Middle frontal gyrus (tissue), 1 donor: ENCODE results near the gene UGCG.
"Not testable (repeated sequence)": the region's sequence is repeated elsewhere in the genome, so short reads cannot be mapped to it uniquely, and the experiment has no call there.

Experiments
- DNase-seq: peaks from one replicate; pipeline ENCODE4 v3.0.0-alpha.2; 2015; ENCODE audit warnings: low spot score; ENCODE audit errors: extremely low spot score

UGCG gene

DNA sequence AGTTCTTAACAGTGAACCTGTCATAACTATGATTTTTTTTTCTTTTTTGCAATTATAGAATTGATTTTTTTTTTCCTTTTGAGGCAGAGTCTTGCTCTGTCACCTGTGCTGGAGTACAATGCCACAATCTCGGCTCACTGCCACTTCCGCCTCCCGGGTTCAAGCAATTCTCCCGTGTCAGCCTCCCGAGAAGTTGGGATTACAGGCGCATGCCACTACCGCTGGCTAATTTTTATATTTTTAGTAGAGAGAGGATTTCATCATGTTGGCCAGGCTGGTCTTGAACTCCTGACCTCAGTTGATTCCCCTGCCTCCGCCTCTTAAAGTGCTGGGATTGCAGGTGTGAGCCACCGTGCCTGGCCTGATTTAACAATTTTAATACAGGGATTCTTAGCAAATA, 21.4 kb downstream of the UGCG start:
- no peak for DNase-seq

DNA sequence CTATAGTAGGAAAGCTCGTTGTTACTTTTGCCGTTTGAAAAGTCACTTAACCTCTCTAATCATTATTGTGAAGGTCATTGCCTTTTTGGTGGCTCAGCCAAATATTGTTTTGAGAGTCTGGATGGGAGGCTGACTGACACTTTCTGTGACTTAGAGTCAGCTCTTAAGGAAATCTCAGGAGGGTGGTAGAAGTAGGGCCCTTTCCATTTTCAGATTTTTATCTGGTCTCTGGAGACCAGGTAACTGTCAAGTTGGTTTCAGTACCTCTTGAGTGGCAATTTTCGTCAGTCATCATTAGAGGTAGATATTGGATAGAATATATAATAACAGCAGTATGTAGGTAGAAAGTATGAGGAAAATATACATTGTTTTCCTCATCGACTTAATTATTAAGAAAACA, 23.3 kb downstream of the UGCG start:
- DNase-seq = no peak

DNA sequence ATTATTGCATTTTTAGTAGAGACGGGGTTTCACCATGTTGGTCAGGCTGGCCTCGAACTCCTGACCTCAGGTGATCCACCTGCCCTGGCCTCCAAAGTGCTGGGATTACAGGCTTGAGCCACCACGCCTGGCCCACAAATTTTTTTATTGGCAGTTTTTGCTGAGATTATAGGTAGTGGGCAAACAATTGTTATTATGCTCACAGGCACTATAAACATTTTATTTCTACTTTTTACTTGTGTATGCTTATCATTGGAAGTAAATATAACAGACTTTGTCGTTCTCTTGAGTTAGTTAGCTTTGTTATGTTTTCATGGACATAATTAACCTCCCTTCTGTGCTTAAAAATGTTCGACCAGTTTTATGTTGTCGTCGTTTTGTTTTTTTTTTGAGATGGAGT, 23.9 kb downstream of the UGCG start:
- no peak for DNase-seq

- DNase-seq = no peak
Observed at GRCh38 chr9:111922324-111923013, 25.9 kb downstream of the UGCG start.

DNA sequence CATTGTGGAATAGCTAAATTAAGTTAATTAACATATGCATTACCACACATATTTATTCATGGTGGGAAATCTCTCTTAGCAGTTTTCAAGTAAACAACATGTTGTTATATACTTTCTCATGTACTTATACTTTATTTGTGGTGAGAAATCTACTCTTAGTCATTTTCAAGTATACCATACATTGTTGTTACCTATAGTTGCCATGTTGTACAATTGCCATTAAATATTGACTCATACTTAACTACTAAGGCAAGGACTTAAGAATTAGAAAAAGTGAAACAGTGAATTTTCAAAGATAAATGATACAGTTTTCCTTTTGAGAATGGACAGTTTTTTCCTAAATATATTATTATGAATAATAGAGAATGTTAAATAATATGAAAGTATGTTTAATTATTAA, 27.7 kb downstream of the UGCG start:
- DNase-seq = no peak

- DNase-seq = no peak
Observed at GRCh38 chr9:111925017-111925770, 28.6 kb downstream of the UGCG start.

GRCh38 chr9:111925784-111926183, 29.2 kb downstream of the UGCG start:
- no peak for DNase-seq

DNA sequence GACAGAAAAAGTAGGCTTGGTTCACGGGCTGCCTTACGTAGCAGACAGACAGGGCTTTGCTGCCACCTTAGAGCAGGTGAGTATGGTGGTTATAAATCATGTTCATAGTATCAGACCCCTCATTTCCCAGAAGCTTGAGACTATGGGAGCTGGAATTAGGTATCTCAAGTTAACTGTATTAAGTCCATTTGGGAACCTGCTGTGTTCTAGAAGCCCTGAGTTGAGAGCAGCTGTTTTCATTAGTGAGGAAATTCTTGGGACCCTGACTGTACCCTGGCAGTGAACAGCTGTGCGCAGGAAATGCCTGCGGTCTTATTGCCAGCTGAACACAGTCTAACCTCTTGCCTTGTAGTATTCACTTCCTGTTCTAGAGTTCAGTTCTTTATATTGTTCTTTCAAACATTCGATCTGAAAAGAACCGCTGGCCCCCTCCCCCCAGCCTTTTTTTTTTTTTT, 29.8 kb downstream of the UGCG start:
- no peak for DNase-seq

GRCh38 chr9:111928359-111928720, 31.7 kb downstream of the UGCG start:
- no peak for DNase-seq

DNA sequence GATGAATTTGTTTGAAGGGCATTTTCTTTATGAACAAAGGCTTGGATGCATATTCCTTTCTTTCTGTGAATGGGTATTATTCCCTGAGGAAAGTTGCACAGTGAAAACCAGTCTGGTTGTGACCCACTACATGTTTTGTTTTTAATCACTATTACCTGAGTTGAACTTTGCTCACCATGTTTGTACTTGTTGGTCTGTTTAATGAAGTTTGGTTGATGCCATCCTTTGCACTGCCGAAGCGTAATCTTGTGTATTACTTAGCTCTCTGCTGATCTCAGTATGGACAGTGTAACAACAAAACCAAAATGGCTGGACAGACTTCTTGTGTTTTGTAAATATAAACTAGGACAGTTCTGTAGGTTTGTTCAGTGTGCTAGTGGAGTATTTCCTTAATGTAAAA, 38.1 kb downstream of the UGCG start:
- DNase-seq = no peak

- DNase-seq = no peak
Observed at GRCh38 chr9:111936391-111936790, 39.8 kb downstream of the UGCG start.

DNA sequence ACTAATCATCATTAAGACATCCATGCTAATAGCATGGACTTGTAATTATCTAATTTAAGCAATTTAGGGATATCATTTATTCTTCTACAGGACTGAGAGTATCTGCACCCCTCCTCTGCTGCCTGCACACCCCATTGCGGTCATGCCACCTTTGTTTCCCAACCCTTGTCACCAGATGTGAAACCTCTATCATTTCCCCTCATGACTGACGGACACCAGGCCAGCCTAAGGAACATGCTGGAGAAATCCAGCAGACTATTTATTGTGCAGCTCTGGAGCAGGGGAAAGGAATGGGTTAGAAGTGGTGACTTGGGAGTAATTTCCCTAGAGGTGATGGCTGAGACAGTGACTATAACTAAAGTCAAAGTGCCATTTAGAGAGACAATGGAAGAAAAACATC, 40.7 kb downstream of the UGCG start:
- DNase-seq = no peak

DNA sequence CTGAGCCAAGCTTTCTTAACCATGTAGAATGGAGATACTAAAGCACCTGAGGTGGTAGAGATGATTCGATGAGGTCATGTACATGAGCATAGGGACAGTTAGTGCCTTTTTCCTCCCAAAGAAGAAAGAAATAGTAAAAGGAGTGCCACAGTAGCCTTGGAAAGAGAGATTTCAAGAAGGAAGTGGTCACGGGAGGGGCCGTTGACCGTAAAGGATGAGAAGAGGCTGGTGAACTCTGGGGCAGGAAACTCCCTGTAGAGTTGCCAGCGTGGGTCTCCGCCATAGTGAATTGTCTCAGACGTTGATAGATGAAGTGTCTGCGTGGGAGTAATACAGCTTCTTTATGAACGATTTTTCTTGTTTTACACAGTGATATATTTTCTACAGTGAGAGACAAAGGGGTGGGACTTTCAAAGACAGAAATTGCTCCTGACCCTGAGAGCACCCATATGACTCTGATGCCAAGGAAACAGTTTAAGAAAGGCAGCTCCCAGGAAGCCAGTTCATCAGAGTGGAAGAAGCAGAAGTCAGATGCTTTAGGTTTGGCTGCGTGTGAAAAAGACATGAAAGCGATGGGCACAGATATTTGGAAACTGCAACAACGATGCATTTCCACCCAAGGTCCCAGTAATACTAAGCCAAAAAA, 41.3 kb downstream of the UGCG start:
- no peak for DNase-seq

GRCh38 chr9:111938427-111938800, 41.8 kb downstream of the UGCG start:
- no peak for DNase-seq

DNA sequence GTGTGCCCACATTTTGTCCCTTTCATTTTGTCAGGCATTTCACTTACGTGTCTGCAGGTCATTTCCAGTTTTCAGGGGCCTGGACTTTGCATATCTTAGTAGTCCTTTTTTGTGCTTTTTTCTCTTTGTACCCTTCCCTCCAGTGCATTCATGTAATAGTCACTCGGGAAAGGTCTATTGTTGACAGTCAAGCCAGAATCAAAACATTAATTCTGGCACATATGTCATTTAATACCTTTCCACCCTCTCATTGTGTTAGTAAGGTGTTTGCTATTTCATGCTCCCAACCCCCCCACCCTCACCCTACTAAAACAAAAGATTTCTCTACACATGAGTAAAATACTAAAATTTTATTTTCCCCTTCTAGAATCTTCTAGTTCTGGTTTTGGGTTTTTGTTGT, 42.7 kb downstream of the UGCG start:
- no peak for DNase-seq

- no peak for DNase-seq
Observed at GRCh38 chr9:111940697-111941096, 44.1 kb downstream of the UGCG start.

- DNase-seq = no peak
Observed at GRCh38 chr9:111943200-111943599, 46.6 kb downstream of the UGCG start.

GRCh38 chr9:111943746-111944145, 47.1 kb downstream of the UGCG start:
- no peak for DNase-seq

DNA sequence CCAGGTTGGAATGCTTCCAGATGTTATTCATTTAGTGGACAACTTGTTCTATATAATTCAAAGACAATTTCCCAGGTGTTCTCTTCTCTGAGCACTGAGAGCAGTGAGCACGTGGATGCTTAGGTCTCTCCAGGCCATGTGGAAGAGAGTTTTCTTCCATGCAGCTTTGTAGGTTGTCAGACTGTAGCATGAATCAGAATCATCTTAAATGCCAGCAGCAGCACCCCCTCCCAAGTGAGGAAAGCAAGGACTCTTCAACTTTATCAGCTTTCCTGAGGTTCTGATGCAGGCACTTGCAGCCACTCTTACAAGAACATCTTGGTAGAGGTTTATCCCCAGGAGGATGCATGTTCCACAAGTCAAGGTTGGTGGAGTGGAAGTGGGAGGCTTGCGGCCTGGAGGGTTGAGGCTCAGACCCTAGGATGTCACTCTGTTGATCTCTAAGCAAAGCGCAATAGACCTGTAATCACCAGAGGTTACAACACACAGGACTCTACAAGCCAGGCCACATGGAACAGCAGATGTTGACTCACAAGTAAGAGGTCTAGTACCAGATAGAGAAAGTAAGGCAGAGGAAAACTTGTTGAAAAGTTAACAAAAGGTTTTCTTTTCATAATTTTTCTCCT, 47.7 kb downstream of the UGCG start:
- DNase-seq = no peak

DNA sequence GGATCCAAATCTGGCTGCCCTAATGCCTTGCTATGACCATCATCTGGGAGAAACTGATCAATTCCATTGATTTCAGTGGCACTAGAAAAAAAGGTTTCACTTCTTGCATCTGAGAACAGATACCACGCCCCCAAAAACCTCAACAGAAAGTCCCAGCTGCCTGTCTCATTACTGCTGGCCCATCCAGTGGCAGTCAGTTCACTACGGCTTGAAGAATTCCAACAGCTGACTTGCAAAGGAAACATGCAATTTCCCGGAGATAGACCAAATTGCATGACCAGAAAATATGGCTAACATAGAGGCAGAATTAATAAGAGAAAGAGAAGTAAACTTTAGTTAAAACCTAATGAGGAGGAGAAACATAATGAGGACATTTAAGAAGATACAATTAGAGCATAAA, 48.6 kb downstream of the UGCG start:
- DNase-seq = no peak

DNA sequence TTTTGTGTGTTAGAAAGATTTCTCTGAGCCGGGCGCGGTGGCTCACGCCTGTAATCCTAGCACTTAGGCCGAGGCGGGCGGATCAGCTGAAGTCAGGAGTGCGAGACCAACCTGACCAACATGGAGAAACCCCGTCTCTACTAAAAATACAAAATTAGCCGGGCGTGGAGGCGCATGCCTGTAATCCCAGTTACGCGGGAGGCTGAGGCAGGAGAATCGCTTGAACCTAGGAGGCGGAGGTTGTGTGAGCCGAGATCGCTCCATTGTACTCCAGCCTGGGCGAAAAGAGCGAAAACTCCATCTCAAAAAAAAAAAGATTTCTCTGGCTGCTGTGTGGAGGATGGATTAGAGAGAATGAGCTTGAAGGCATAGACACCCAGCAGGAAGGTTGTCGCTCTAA, 51.5 kb downstream of the UGCG start:
- not testable (repeated sequence) for DNase-seq

GRCh38 chr9:111948951-111949350, 52.3 kb downstream of the UGCG start:
- no peak for DNase-seq
